Hepatocyte (in vitro differentiated cells): ENCODE data around the gene SMIM20. TPM values are rescaled to one million over a fixed set of nuclear protein-coding genes. Genes with fewer than 3 reads are reported as not detected.

Experiments
- DNase-seq: peaks from one replicate; pipeline ENCODE4 v3.0.0-alpha.2; 2016; ENCODE audit warnings: low spot score
- H2AFZ ChIP-seq: fragments of 200-600 bp; sonication (generic); 2 replicates; pipeline ENCODE4 v1.6.0; 2016; ENCODE audit warnings: antibody characterized with exemption, mild to moderate bottlenecking
- H3K27ac ChIP-seq: fragments of 200-600 bp; sonication (generic); 2 replicates; pipeline ENCODE4 v1.5.1; 2016; ENCODE audit warnings: mild to moderate bottlenecking
- H3K27me3 ChIP-seq: fragments of 200-600 bp; sonication (generic); 2 replicates; pipeline ENCODE4 v1.6.1; 2016
- H3K36me3 ChIP-seq: fragments of 200-600 bp; sonication (generic); replicated peaks from 2 replicates; pipeline ENCODE4 v1.5.1; 2016; ENCODE audit warnings: low read depth; ENCODE audit not compliant: insufficient read depth
- H3K4me1 ChIP-seq: fragments of 200-600 bp; sonication (generic); 2 replicates; pipeline ENCODE4 v1.5.1; 2016; ENCODE audit warnings: mild to moderate bottlenecking, moderate library complexity; ENCODE audit not compliant: insufficient read depth
- H3K4me2 ChIP-seq: fragments of 200-600 bp; sonication (generic); 2 replicates; pipeline ENCODE4 v1.6.0; 2016
- H3K4me3 ChIP-seq: fragments of 200-600 bp; sonication (generic); 2 replicates; pipeline ENCODE4 v1.5.1; 2016; ENCODE audit warnings: mild to moderate bottlenecking
- H3K79me2 ChIP-seq: fragments of 200-600 bp; sonication (generic); 2 replicates; pipeline ENCODE4 v1.6.0; 2017; ENCODE audit warnings: mild to moderate bottlenecking
- H3K9me2 ChIP-seq: fragments of 200-600 bp; sonication (generic); replicated peaks from 2 replicates; pipeline ENCODE4 v1.6.0; 2017; ENCODE audit warnings: mild to moderate bottlenecking; ENCODE audit not compliant: insufficient read depth
- H3K9me3 ChIP-seq: fragments of 200-600 bp; sonication (generic); 2 replicates; pipeline ENCODE4 v1.5.1; 2016; ENCODE audit warnings: low read depth, mild to moderate bottlenecking
- H4K20me1 ChIP-seq: fragments of 200-600 bp; sonication (generic); 2 replicates; pipeline ENCODE4 v1.6.0; 2016; ENCODE audit warnings: mild to moderate bottlenecking; ENCODE audit not compliant: insufficient read depth, poor library complexity, severe bottlenecking
- CTCF ChIP-seq: fragments of 200-600 bp; sonication (generic); IDR thresholded peaks from 2 replicates; pipeline ENCODE4 v1.5.1; 2016; ENCODE audit warnings: antibody characterized with exemption, mild to moderate bottlenecking; ENCODE audit not compliant: poor library complexity
- EZH2 ChIP-seq: fragments of 200-600 bp; sonication (generic); IDR thresholded peaks from 2 replicates; pipeline ENCODE4 v1.6.1; 2016; ENCODE audit warnings: antibody characterized with exemption, mild to moderate bottlenecking, borderline replicate concordance
- EZH2phosphoT487 ChIP-seq: fragments of 200-600 bp; sonication (generic); IDR thresholded peaks from one replicate; pipeline ENCODE4 v1.6.1; 2018; ENCODE audit warnings: antibody characterized with exemption, mild to moderate bottlenecking, low read depth, moderate library complexity; ENCODE audit not compliant: unreplicated experiment, severe bottlenecking
- WGBS: methylation state at CpG from one replicate; pipeline ENCODE4 v1.1.6; 2016; ENCODE audit warnings: low lambda C conversion rate; ENCODE audit errors: missing lambda C conversion rate; 5-methylcytosine and 5-hydroxymethylcytosine counted together
- polyA plus RNA-seq: library from polyadenylated mRNA; unstranded; fragments of >200 nt; fragmentation: Nextera tagmentation; extraction: Ambion mirVana; gene quantifications from 2 replicates; pipeline ENCODE4 v1.2.1, GENCODE V29; 2016
- total RNA-seq: library from RNA; depleted of rRNA; stranded (reverse); fragments of >200 nt; gene quantifications from 2 replicates; pipeline ENCODE4 v1.2.3, GENCODE V29; 2014

The SMIM20 gene
- total and polyA plus RNA-seq, 2 experiments from 2014 or later: 54.5 to 55.8 TPM

DNA sequence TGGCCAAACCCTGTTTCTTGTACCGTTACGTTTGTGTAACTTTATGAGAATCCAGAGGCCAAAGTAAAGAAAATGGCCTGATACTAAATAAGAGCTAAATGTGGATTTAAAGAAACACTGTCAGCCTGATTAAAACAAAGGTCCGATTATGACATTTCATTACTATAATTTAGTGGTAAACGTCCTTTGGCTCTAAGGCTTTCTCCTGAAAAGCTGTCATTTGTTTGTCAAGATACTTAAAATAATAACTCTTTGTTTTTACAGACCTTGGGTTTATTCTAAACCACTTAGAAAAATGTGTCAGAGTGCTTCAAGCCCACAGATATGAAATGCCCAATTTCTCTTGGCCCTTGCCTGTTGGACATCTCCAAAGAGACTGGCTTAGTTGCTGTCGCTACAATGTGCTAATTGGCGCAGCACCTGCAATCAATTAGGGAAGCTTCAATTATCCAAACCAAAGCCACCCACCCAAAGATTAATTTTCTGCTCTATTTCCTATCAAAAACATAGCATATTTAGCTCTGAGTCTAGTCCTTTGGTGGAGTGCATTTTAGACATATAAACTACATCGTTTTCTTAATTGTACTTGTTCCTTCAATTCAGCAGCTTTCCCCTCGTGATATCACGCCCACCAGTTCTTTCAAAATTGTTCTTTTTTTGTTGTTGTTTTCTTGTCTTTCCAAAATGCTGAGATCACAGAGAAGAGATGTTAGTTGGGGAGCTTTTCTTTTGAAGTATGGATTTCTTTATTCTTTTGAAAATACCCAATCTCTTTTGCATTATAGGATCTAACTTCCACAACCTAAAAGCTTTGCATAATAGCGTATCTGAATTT, 13.6 kb downstream of the SMIM20 start:
- Histone ChIP-seq H3K27me3 (no peaks in the 10 kb centered on the region), H3K79me2 (peaks cover 10% of the 10 kb centered on the region), H3K36me3 (no peaks in the 10 kb centered on the region), H3K4me1 (no peaks in the 10 kb centered on the region), H3K9me3 (no peaks in the 10 kb centered on the region), H3K4me3 (no peak overlapping the region), H4K20me1 (no peaks in the 10 kb centered on the region), H3K27ac (no peak overlapping the region), H3K9me2 (no peaks in the 10 kb centered on the region), H2AFZ (no peak overlapping the region), H3K4me2 (no peak overlapping the region)
- no peak for DNase-seq
- WGBS: 82% methylated on average over 10 of the region's 10 CpGs
- TF ChIP-seq CTCF: no peak
- no peak for TF ChIP-seq EZH2phosphoT487
- no peak for TF ChIP-seq EZH2

- Histone ChIP-seq H2AFZ (no peak overlapping the region), H3K4me3 (no peak overlapping the region), H3K36me3 (no peaks in the 10 kb centered on the region), H3K27me3 (no peaks in the 10 kb centered on the region), H3K27ac (no peak overlapping the region), H3K4me2 (peak overlapping the region; percentile 8), H4K20me1 (no peaks in the 10 kb centered on the region), H3K9me2 (no peaks in the 10 kb centered on the region), H3K79me2 (peaks cover 10% of the 10 kb centered on the region), H3K9me3 (no peaks in the 10 kb centered on the region), H3K4me1 (no peaks in the 10 kb centered on the region)
- TF ChIP-seq EZH2: no peak
- TF ChIP-seq CTCF: no peak
- no peak for TF ChIP-seq EZH2phosphoT487
- DNase-seq: no peak
- WGBS: 70% methylated on average over 11 of the region's 11 CpGs
Measured at GRCh38 chr4:25928379-25929297, 14.6 kb downstream of the SMIM20 start.

DNA sequence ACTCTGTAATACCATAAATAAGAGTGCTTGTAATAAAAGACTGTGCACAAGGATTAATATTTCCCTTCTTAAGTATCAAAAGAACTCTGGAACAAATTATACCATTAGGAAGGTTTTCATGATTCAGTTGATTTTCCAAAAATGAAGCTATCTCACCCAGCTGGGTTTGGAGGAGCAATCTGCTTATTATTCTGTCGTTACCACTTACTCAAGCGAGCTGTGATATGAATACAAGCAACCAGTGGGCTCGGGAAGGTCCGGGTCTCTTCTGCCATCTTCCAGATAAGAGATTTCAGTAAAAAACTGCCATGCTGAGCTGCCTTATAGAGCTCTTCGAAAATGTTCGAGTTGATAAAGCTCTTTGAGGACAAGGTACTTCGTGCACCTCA, 15.3 kb downstream of the SMIM20 start:
- Histone ChIP-seq H3K27ac (no peak overlapping the region), H3K36me3 (no peaks in the 10 kb centered on the region), H2AFZ (no peak overlapping the region), H3K4me2 (peak overlapping the region; percentile 8), H3K4me1 (no peaks in the 10 kb centered on the region), H3K27me3 (no peaks in the 10 kb centered on the region), H3K4me3 (no peak overlapping the region), H3K79me2 (peaks cover 10% of the 10 kb centered on the region), H3K9me3 (no peaks in the 10 kb centered on the region), H3K9me2 (no peaks in the 10 kb centered on the region), H4K20me1 (no peaks in the 10 kb centered on the region)
- DNase-seq: no peak
- no peak for TF ChIP-seq CTCF
- WGBS: 80% methylated on average over 7 of the region's 7 CpGs
